GM06990 (cell line): ENCODE results near the gene NINL.
"Not testable (repeated sequence)": the region's sequence is repeated elsewhere in the genome, so short reads cannot be mapped to it uniquely, and the experiment has no call there.

Experiments used
- DNase-seq: peaks from one replicate; pipeline ENCODE4 v3.0.0-alpha.2; 2011; ENCODE audit not compliant: insufficient read length; ENCODE audit errors: extremely low read depth
- H3K27me3 ChIP-seq: replicated peaks from 2 replicates; pipeline ENCODE4 v1.6.0; 2011; ENCODE audit warnings: low read length; ENCODE audit not compliant: control insufficient read depth, insufficient read depth
- H3K36me3 ChIP-seq: 2 replicates; pipeline ENCODE4 v1.5.1; 2011; ENCODE audit warnings: low read length; ENCODE audit not compliant: control insufficient read depth, insufficient read depth
- H3K4me3 ChIP-seq: replicated peaks from 2 replicates; pipeline ENCODE4 v1.5.1; 2011; ENCODE audit warnings: low read depth, mild to moderate bottlenecking, control low read depth, low read length
- CTCF ChIP-seq: IDR thresholded peaks from 2 replicates; pipeline ENCODE4 v1.5.1; 2011; ENCODE audit warnings: low read length, control low read depth, mild to moderate bottlenecking, inconsistent platforms; ENCODE audit not compliant: insufficient read depth, poor library complexity, severe bottlenecking

The NINL gene

GRCh38 chr20:25601659-25602058 is 16.3 kb upstream of the NINL start:
- Histone ChIP-seq H3K36me3 (no peaks in the 10 kb centered on the region), H3K4me3 (no peak overlapping the region), H3K27me3 (no peaks in the 10 kb centered on the region)
- DNase-seq: no peak
- TF ChIP-seq CTCF: no peak

- no peak for TF ChIP-seq CTCF
- DNase-seq: no peak
- no peak overlapping the region for H3K4me3 ChIP-seq
- H3K36me3 ChIP-seq: no peaks in the 10 kb centered on the region
- H3K27me3 ChIP-seq: no peaks in the 10 kb centered on the region
Measured at GRCh38 chr20:25600632-25601031, 15.3 kb upstream of the NINL start.

DNA sequence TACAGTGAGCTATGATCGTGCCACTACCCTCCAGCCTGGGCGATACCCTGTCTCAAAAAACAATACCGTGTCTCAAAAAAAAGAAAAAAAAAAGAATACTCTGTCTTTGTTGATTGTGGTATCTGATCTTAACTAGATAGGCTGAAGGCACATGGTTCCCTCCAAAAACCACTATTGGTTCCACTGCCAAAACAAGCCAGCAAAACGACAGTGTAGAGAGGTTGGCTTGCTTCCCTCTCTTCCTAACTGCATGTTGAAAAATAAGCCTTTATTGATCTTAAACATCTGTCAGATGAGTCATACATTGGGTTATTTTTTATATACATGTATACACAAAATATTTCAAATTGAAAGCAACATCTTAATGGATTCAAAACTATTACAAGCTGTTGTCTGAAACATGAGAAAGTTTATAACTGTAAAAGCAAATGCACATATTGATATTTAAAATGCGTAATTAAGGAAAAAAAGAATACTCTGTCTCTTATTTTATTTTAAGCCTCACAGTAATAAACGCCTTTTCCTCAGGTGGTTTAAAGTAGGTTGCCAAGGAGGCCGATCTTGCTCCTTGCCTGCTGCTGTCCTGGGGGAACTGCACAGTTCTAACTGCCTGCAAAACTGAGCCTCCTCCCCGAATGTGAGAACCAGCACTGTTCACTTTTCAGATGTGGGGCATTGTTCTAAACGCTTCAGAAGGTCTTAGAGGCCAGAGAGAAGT is 7.0 kb upstream of the NINL start:
- TF ChIP-seq CTCF: no peak
- H3K27me3 ChIP-seq: no peaks in the 10 kb centered on the region; the same call in 1 of the 2 replicates
- no peak overlapping the region for H3K4me3 ChIP-seq
- H3K36me3 ChIP-seq: no peaks in the 10 kb centered on the region
- DNase-seq: no peak

DNA sequence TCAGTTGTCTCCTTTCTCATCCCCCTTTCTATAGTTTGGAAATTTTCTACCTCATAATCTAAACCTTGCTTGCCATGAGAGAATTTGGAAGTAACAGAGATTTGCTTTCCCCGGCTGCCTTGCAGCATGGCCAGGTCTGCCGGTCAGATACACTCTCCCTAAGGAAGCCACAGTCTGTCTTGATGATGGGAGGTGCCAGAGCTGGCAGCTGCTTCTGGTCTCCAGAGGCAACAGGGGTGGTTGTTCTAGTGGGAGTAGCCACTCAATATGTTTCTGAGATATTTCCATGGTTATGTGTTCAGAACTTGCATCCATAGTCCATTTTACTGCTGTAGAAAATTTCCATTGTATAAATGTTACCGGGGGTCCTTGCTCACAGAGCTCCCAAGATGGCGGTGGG is 5.4 kb upstream of the NINL start:
- H3K27me3 ChIP-seq, H3K4me3 ChIP-seq, DNase-seq, H3K36me3 ChIP-seq: not testable (repeated sequence)

GRCh38 chr20:25588491-25588890 is 3.2 kb upstream of the NINL start:
- no peak for DNase-seq
- H3K27me3 ChIP-seq: no peaks in the 10 kb centered on the region; the same call in 1 of the 2 replicates
- H3K4me3 ChIP-seq: no peak overlapping the region
- no peaks in the 10 kb centered on the region for H3K36me3 ChIP-seq
- TF ChIP-seq CTCF: no peak

GRCh38 chr20:25587536-25587935 is 2.2 kb upstream of the NINL start:
- no peak overlapping the region for H3K4me3 ChIP-seq
- no peak for TF ChIP-seq CTCF

More at GRCh38 chr20:25587536-25587935, 2.2 kb upstream of the NINL start:
- DNase-seq: no peak
- Histone ChIP-seq H3K36me3 (no peaks in the 10 kb centered on the region), H3K27me3 (no peaks in the 10 kb centered on the region; the same call in 1 of the 2 replicates)
